ENCODE data around the gene DCPS.
A peak's percentile ranks its signal among the peaks of the same experiment; 100 is the strongest.
"Not testable (repeated sequence)": the region's sequence is repeated elsewhere in the genome, so short reads cannot be mapped to it uniquely, and the experiment has no call there.

The DCPS gene

GRCh38 chr11:126345759-126346585 lies 42.1 kb downstream of the DCPS start:
- peak; percentile 19 for DNase-seq

DNA sequence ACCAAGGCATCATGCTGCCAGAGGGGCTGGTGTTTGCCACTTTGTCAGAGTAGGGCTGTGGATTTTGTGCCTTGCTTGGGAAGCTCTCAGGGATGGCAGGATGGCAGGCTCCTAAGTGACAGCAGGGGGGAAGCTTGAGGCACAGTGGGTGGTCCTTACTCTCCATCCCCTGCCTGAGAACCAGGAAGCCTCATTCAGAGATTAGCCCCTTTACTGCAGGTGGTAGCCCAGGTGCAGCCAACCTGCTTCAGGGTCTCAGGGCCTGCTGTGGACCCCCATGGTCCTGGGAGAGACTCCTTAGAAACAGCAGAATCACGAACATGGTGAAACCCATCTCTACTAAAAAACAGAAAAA lies 42.7 kb downstream of the DCPS start:
- no peak for DNase-seq

DNA sequence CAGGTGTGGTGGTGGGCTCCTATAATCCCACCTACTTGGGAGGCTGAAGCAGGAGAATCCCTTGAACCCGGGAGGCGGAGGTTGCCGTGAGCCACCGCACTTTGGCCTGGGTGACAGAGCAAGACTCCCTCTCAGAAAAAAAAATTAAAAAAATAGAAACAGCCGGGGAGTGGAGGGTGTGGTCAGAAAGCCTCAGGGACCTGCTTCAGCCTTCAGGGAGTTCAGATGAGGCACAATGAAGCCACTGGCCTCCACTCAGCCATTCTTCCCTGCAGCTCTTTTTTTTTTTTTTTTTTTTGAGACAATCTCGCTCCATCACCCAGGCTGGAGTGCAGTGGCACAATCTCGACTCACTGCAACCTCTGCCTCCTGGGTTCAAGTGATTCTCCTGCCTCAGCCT lies 43.1 kb downstream of the DCPS start:
- DNase-seq = not testable (repeated sequence)

- DNase-seq = no peak
These were observed 44.1 kb downstream of the DCPS start for GRCh38 chr11:126347751-126348668.

DNA sequence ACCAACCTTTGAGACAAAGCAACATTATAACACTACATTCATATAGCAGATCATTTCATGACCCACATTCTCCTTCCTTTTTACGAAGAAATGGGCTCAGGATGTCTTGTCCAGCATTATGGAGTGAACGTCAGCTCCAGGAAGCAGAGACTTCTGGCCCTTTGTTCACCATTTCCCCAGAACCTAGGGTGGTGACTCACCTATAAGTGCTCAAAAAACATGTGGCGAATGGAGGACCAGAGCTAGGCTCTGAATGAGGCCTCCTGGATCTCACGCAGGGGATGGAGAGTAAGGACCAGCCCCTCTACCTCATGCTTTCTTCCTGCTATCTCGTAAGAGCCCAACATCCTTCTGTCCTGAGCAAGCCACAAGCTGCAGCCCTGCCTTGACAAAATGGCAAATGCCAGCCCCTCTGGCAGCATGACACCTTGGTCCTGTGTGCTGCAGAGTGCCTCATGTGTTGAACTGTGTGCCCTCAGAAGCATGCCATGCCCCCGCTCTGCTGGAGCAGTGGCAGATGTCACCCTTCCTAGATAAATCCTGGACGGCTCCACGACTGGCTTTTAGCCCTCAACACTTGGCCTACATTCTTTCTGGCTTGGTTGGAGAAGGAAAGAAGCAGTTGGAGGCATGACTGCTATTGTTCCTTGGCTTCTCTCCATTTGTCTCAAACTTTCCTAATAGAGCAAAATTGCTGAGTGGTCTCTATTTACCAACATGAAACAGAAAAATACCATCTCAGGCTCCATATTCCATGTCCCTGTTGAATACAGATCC lies 45.1 kb downstream of the DCPS start:
- DNase-seq = no peak

- no peak for DNase-seq
These were observed 47.0 kb downstream of the DCPS start for GRCh38 chr11:126350836-126351235.

- DNase-seq = no peak
These were observed 48.3 kb downstream of the DCPS start for GRCh38 chr11:126352163-126352562.

GRCh38 chr11:126352934-126353801 lies 49.3 kb downstream of the DCPS start:
- no peak for DNase-seq

DNA sequence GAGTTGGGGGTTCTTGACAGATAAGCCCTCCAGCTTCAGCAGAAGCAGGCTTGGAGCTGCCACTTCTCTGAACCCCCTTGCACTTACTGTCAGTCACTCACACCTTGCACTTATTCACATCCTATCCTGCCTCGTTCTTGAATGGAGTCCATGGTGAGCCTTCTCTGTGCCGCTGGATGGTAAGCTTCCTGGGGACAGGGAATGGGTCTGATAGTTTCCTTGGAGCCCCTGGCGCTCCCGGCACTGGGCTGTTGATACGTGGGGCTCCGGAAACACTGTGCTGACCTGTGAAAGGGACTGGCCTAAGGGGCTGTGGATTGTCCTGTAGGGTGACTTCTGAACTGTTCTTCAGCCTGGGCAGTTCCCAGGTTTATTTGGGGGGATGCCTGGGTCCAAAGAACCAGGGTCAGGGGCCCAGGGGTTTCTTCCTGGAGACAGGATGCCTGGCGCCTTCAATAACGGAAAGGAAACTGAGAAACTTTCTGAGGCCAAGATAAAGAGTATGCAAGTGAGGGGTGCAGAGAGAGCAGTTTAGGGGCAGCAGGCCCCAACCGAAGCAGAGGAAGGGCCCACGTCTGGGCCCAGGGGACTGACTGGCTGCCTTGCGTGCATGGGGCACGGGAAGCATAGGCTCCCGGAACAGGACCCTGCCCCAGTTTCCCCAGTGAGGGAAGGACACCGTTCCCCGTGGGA lies 50.9 kb downstream of the DCPS start:
- DNase-seq = no peak

- DNase-seq = peak; percentile 60
These were observed 51.6 kb downstream of the DCPS start, which contains the start of gene ST3GAL4 for GRCh38 chr11:126355324-126355925. TSS of gene ST3GAL4 (plus strand) at chr11:126355686. CDS start at chr11:126406156, 50,470 bp downstream.

DNA sequence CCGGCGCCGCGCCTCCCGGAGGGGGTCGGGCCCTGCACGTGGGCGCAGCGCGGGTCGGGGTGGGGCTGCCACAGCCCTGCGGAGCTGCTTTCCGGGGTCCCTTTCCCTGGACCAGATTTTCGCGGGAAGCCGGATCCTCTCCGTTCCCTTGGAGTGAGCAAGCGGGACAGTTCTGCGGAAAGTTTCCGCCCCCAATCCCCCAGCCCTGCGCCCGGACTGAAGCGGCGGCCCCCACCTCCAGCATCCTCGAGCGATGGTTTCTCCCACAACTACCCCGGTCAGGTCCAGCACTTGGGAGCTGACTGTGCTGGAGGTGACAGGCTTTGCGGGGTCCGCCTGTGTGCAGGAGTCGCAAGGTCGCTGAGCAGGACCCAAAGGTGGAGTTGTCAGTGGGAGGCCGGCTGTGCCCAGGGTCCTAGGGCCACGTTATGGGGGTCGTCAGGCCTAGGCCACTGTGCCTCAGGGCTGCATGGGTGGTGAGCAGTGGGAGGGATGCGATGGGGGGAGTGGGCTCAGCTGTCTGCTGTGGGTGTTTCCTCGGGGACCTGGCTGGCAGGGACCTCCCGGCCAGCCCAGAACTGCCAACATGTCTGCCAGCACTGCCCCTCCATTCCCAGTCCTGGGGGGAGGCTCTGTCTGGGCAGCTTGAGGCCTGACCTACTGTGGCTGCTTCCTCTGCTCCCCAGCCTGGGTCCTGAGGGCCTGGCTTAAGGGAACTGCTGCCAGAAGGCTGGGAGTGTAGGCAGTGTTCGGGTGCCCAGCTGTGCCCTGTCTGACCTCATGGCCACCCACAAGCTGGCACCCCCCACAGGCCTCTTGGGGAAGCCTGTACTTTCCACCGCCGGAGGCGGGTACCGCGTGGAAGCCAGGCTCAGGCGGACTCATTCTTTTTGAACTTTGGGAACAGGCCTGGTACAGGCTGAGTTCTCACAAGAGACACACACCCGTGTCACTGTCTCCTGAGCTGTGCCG lies 52.4 kb downstream of the DCPS start:
- DNase-seq = no peak

DNA sequence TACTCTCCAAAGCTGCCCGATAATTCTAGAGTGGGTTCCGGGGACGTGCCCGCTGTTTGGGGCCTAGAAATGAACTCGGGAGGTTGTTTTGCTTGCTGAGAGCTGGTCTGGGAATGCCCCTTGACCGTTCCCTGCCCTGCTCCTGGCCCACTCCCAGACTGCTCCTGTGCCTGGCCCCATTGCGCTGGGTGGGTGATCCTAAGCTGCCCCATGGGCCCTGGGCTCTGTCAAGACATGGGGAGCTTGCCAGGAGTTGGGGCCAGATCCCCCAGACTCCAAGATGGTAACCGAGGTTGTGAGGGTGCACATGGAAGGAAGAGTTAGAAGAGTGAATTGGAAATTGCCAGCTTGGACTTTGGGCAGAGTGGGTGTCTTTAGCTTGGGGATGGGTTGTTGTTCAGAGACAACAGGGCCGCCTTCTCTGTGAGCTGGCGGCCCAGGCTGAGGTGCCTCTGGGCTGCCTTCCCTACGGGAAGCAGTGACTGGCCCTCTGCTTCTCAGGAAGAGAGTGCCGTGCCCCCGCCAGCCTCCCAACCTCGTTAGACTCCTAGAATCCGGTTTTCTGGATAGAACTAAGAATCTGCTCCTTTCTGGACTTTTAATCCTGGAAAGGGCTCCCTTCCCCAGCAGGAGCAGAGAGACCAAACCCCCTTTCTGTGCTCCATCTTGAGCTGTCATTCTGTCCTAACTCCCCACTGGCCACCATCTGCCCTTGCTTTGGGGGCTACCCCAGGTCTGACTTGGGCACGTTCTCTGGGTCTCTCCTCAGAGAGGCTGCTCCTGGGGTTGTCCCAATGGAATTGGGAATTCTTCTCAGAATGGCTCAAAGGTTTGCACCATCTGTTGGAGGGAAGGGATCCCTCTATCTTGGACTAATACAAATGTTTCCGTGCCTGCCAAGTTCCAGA lies 53.4 kb downstream of the DCPS start:
- DNase-seq = no peak

DNA sequence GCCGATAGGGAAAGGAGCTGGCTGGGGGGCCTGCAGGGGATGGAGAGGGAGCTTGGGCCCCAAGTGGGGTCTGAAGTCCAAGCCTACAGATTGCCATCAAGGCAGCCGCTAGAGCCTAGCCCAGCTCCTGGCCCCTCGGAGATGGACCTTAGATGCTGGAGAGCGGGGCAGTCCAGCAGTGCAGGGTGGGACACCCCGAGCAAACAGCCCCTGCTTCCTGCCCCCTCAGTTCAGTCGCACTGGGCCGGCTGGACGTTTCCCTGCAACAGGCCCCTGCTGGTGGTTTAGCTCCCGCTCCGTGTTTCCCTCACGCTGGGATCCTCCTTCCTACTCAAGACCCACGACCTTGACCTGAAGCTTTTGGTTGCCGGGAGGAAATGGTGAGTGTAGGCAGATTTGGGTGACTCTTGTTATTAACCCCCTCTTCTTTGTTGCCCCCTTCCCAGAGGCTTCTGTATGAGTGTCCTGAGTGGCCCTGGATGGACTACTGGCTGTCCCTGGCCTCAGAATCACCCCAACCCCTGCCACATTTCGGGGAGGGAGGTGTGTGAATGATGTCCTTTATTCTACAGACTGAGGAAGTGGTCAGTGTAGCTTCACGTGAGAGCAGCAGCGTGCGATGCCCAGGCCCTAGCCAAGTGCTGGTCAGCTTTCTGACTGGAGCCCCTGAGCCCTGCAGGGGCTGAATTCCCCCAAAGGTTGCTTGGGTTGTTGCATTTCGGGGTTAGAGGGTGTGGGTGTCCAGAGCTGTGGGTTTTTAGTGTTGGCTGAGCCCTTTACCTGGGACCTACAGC lies 54.3 kb downstream of the DCPS start:
- DNase-seq = no peak

GRCh38 chr11:126358763-126359160 lies 54.9 kb downstream of the DCPS start:
- no peak for DNase-seq

DNA sequence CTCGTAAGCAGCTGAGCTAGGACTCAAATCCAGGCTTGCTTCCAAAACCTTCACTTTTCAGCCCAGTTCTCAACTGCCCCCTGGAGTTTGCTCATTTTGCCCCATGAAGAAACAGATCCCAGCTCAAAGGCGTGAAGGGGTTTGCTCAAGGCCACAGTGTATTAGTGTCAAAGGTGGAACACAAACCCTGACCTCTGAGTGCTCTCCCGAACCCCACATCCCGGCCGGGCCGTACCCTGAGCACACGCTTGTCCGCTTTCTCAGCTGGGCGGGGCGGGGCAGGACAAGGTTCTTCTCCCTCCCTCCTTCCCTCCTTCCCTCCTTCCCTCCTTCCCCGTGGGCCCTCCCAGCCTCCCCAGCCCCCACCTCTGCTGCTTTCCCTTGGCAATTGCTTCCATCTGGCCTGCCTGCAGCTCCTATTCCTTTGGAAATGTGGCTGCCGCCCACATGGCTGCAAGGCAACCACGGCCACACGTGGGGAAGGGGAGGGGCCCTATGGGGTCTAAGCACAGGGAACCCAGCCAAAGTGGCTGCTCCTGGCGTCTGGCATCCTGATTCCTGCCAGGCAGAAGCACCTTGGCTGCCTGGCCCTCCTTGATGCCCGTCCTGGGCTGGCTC lies 55.7 kb downstream of the DCPS start:
- no peak for DNase-seq

DNA sequence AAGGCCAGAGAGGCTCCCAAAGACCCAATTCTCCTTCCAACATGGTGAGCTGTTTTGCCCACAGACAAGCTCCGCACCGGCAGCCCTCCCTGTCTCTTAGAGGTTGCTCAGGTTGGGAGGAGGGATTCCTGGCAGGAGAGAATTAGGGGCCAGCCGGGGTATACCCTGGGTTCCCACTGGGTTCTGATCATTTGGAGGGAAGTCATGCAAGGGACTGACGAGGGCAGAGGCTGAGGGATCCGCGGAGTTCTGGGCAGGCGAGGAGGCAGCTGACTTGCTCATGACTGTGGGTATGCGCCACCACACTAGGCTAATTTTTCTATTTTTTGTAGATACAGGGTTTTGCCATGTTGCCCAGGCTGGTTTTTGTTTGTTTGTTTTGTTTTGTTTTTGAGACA lies 56.2 kb downstream of the DCPS start:
- no peak for DNase-seq

GRCh38 chr11:126361400-126361799 lies 57.5 kb downstream of the DCPS start:
- DNase-seq = no peak

Measured in CD4-positive, alpha-beta T cell treated with Interleukin-4 for 4 hours (primary cell).